HepG2 (cell line): Measurements from ENCODE around the gene SPTBN2. TPM values are rescaled to one million over a fixed set of nuclear protein-coding genes. Genes with fewer than 3 reads are reported as not detected.

Experiments
- ATAC-seq: fragments of 200-7000 bp; cut with Tn5 transposase; 3 replicates; pipeline ENCODE4 v1.9.1; 2020; ENCODE audit warnings: mild to moderate bottlenecking, moderate library complexity
- BruUV-seq: library from RNA; stranded (reverse); fragments of 400-500 nt; replicated peaks from 2 replicates; lab custom pipeline; 2021; lab: Mats Ljungman, UMichigan
- CTCF ChIA-PET: fragments of 300-600 bp; formaldehyde crosslinking; extraction: SDS; loops from one replicate; lab custom pipeline; 2021; ENCODE audit warnings: low total read pairs, inconsistent platforms, low intra/inter-chr PET ratio; lab: Yijun Ruan, JAX
- POLR2A ChIA-PET: fragments of 350-600 bp; sonication (Branson Sonifier 250); formaldehyde crosslinking; loops from one replicate; lab custom pipeline; 2020; ENCODE audit warnings: antibody characterized with exemption, inconsistent platforms; lab: Yijun Ruan, JAX
- DNase-seq: peaks from one replicate; pipeline ENCODE4 v3.0.0-alpha.2; 2015; ENCODE audit warnings: low spot score
- FAIRE-seq: peaks from 3 replicates; lab custom pipeline; 2011; peaks lifted over from hg19 to GRCh38; lab: Jason Lieb, UNC
- H2AFZ ChIP-seq: one replicate; pipeline ENCODE4 v1.6.1; 2011; ENCODE audit warnings: low read length, inconsistent platforms
- H3K27ac ChIP-seq: fragments of 300-600 bp; 3 replicates; pipeline ENCODE4 v1.8.0; 2011; ENCODE audit warnings: mixed run types, mild to moderate bottlenecking, mixed read lengths, low read length, inconsistent platforms; ENCODE audit not compliant: insufficient read depth; ENCODE audit errors: extremely low read length
- H3K27me3 ChIP-seq, 2 experiments: fragments of 200-600 bp in 1 of 2; 2 replicates in 1 of 2; 3 replicates in 1 of 2; pipeline versions ENCODE4 v1.6.0 to v1.8.0; 2011; ENCODE audit warnings: low read length in 2 of 2, mild to moderate bottlenecking in 2 of 2, moderate library complexity in 2 of 2, inconsistent platforms in 1 of 2; ENCODE audit not compliant: insufficient read depth in 2 of 2, control insufficient read depth in 1 of 2
- H3K36me3 ChIP-seq, 2 experiments: fragments of 200-600 bp in 1 of 2; replicated peaks in 1 of 2; 2 replicates in 1 of 2; 3 replicates in 1 of 2; pipeline versions ENCODE4 v1.5.1 to v1.8.0; 2011; ENCODE audit warnings: low read length in 2 of 2, inconsistent platforms in 1 of 2; ENCODE audit not compliant: insufficient read depth in 2 of 2, control insufficient read depth in 1 of 2
- H3K4me1 ChIP-seq: 2 replicates; pipeline ENCODE4 v1.5.1; 2012; ENCODE audit warnings: low read length, inconsistent platforms; ENCODE audit not compliant: insufficient read depth
- H3K4me2 ChIP-seq: 2 replicates; pipeline ENCODE4 v1.6.0; 2011; ENCODE audit warnings: low read depth, low read length, inconsistent platforms
- H3K4me3 ChIP-seq, 3 experiments: fragments of 200-600 bp in 1 of 3; sonication (generic), shearing (Covaris generic) in 1 of 3; replicated peaks in 1 of 3; 2 replicates each; pipeline ENCODE4 v1.5.1; 2011 to 2016; ENCODE audit warnings: low read length in 3 of 3, inconsistent platforms in 2 of 3, low read depth in 2 of 3, mild to moderate bottlenecking in 2 of 3, control low read depth in 1 of 3, mixed read lengths in 1 of 3; ENCODE audit not compliant: insufficient read depth in 1 of 3
- H3K79me2 ChIP-seq: one replicate; pipeline ENCODE4 v1.6.1; 2011; ENCODE audit warnings: low read length, inconsistent platforms; ENCODE audit not compliant: insufficient read depth
- H3K9ac ChIP-seq: 2 replicates; pipeline ENCODE4 v1.6.0; 2011; ENCODE audit warnings: mild to moderate bottlenecking, low read depth, low read length, inconsistent platforms; ENCODE audit not compliant: insufficient read depth
- H3K9me3 ChIP-seq: 2 replicates; pipeline ENCODE4 v1.5.1; 2012; ENCODE audit warnings: mild to moderate bottlenecking, low read length
- H4K20me1 ChIP-seq: 2 replicates; pipeline ENCODE4 v1.6.0; 2011; ENCODE audit warnings: inconsistent platforms, mild to moderate bottlenecking, low read length, moderate library complexity; ENCODE audit not compliant: insufficient read depth
- ATF7 ChIP-seq, 2 experiments: fragments of 450-650 bp in 1 of 2; sonication (generic) in 1 of 2; formaldehyde crosslinking in 1 of 2; IDR thresholded peaks; 2 replicates each; pipeline versions ENCODE4 v1.4.0 to v1.6.1; 2016 to 2020; ENCODE audit warnings: antibody characterized with exemption in 1 of 2, mild to moderate bottlenecking in 1 of 2, missing genetic modification reagents in 1 of 2
- BCL6 ChIP-seq: IDR thresholded peaks from 2 replicates; pipeline ENCODE4 v1.6.1; 2016; ENCODE audit warnings: missing genetic modification reagents, missing compliant biosample characterization
- BRF2 ChIP-seq: sonication (generic); formaldehyde crosslinking; IDR thresholded peaks from 2 replicates; pipeline ENCODE4 v1.8.1; 2022; ENCODE audit warnings: mild to moderate bottlenecking, missing genetic modification reagents
- CREB1 ChIP-seq, 2 experiments: fragments of 450-650 bp in 1 of 2; IDR thresholded peaks; 2 replicates each; pipeline ENCODE4 v1.6.1; 2016 to 2017; ENCODE audit warnings: control low read depth in 1 of 2, mild to moderate bottlenecking in 1 of 2, missing compliant biosample characterization in 1 of 2, missing genetic modification characterization in 1 of 2
- EEA1 ChIP-seq: sonication (generic); formaldehyde crosslinking; IDR thresholded peaks from 2 replicates; pipeline ENCODE4 v1.5.1; 2020; ENCODE audit warnings: mild to moderate bottlenecking, missing genetic modification reagents, borderline replicate concordance
- FLYWCH1 ChIP-seq: sonication (generic); formaldehyde crosslinking; IDR thresholded peaks from 2 replicates; pipeline ENCODE4 v1.8.1; 2023; ENCODE audit warnings: mild to moderate bottlenecking, missing genetic modification reagents
- HNF1A ChIP-seq, 2 experiments: sonication (generic) in 1 of 2; formaldehyde crosslinking in 1 of 2; IDR thresholded peaks; 2 replicates each; pipeline versions ENCODE4 v1.4.0 to v1.6.1; 2016 to 2020; ENCODE audit warnings: borderline replicate concordance in 1 of 2, low read depth in 1 of 2, mild to moderate bottlenecking in 1 of 2, missing genetic modification reagents in 1 of 2
- HNRNPUL1 ChIP-seq: fragments of 200-400 bp; formaldehyde crosslinking; IDR thresholded peaks from 2 replicates; pipeline ENCODE4 v1.6.1; 2017; ENCODE audit warnings: low read depth, mild to moderate bottlenecking, low read length, moderate library complexity
- KDM1A ChIP-seq: IDR thresholded peaks from 2 replicates; pipeline ENCODE4 v1.6.1; 2016; ENCODE audit warnings: missing compliant biosample characterization
- KLF13 ChIP-seq: sonication (generic); formaldehyde crosslinking; IDR thresholded peaks from 2 replicates; pipeline ENCODE4 v1.4.0; 2020; ENCODE audit warnings: mild to moderate bottlenecking, missing genetic modification reagents
- KMT2B ChIP-seq: IDR thresholded peaks from 2 replicates; pipeline ENCODE4 v1.6.1; 2016; ENCODE audit warnings: missing genetic modification reagents, missing compliant biosample characterization
- MBD4 ChIP-seq: IDR thresholded peaks from 2 replicates; pipeline ENCODE4 v1.6.1; 2012; ENCODE audit warnings: low read length, inconsistent platforms, borderline replicate concordance
- POLR2A ChIP-seq, 2 experiments: IDR thresholded peaks; 2 replicates each; pipeline ENCODE4 v1.6.1; 2011; ENCODE audit warnings: low read depth in 2 of 2, low read length in 2 of 2, mild to moderate bottlenecking in 1 of 2, moderate library complexity in 1 of 2; ENCODE audit not compliant: insufficient read depth in 1 of 2
- RFX5 ChIP-seq: IDR thresholded peaks from 2 replicates; pipeline ENCODE4 v1.6.1; 2011; ENCODE audit warnings: low read depth, low read length, improper control_type of control experiment
- SMC3 ChIP-seq: IDR thresholded peaks from 2 replicates; pipeline ENCODE4 v1.6.1; 2011; ENCODE audit warnings: low read length, improper control_type of control experiment
- ZBTB34 ChIP-seq: sonication (generic); formaldehyde crosslinking; IDR thresholded peaks from 2 replicates; pipeline ENCODE4 v1.8.0; 2022; ENCODE audit warnings: mild to moderate bottlenecking, missing genetic modification reagents
- ZNF205 ChIP-seq: IDR thresholded peaks from 2 replicates; pipeline ENCODE4 v1.6.1; 2018; ENCODE audit warnings: missing biosample characterization, missing genetic modification reagents
- WGBS: methylation state at CpG from one replicate; pipeline ENCODE4 v1.1.6; 2017; ENCODE audit warnings: low lambda C conversion rate; 5-methylcytosine and 5-hydroxymethylcytosine counted together
- in situ Hi-C: cut with HindIII; loops from 2 replicates; pipeline ENCODE4 v1.10.0; 2017; ENCODE audit warnings: low pct_unique_long_range_greater_than_20kb; ENCODE audit not compliant: extremely low pct_ligation_motif_present
- intact Hi-C: fragments of 100-400 bp; cut with micrococcal nuclease; formaldehyde crosslinking; loops from one replicate; pipeline ENCODE4 v1.10.0; 2022; ENCODE audit not compliant: unreplicated experiment
- polyA plus RNA-seq, 8 experiments: library from polyadenylated mRNA; depleted of rRNA in 3 of 8; stranded (reverse) in 7 of 8; unstranded in 1 of 8; fragments of >200 nt; fragmentation: Illumina TruSeq in 4 of 8; extraction: Trizol in 4 of 8; gene quantifications; 2 replicates each; pipeline versions ENCODE4 v1.2.1 to v1.2.3, GENCODE V29; 2011 to 2016; ENCODE audit warnings: low read depth in 4 of 8, missing spikeins in 1 of 8, mixed read lengths in 1 of 8; ENCODE audit not compliant: insufficient read depth in 1 of 8
- total RNA-seq, 5 experiments: library from RNA; depleted of rRNA; stranded (reverse); fragments of >200 nt; fragmentation: Illumina TruSeq; extraction: Trizol; gene quantifications; 2 replicates each; pipeline ENCODE4 v1.2.3, GENCODE V29; 2016; ENCODE audit warnings: low read depth in 1 of 5

The SPTBN2 gene
- total and polyA plus RNA-seq, 2 of the 13 experiments (the other 11 are each of a cell fraction or from before 2014, with no cell fraction given), result 0.65 to 4.0 TPM

- Histone ChIP-seq H3K36me3 (peaks cover 3 to 32% of the 10 kb centered on the region in 2 experiments; a peak in 4 of 5 replicates), H4K20me1 (peaks cover 13% of the 10 kb centered on the region), H3K27me3 (no peaks in the 10 kb centered on the region), H3K9me3 (no peaks in the 10 kb centered on the region), H3K9ac (no peak overlapping the region), H3K4me1 (peaks cover 12% of the 10 kb centered on the region; the same call in 1 of the 2 replicates), H3K27ac (no peak overlapping the region), H3K4me2 (no peak overlapping the region), H2AFZ (no peak overlapping the region), H3K4me3 (no peak overlapping the region), H3K79me2 (peaks cover 10% of the 10 kb centered on the region)
- ChIA-PET POLR2A (interaction anchor here (1.8 to 4.9 kb wide), 2 partner anchors 15 to 24 kb away, joined by 5 to 20 read pairs; partner anchors contain the start of genes RBM4 and RBM4B), CTCF (no interaction called here)
- FAIRE-seq (no peak), DNase-seq (no peak), ATAC-seq (no peak; the same call in 2 of the 3 replicates)
- WGBS, result 94% methylated on average over 6 of the region's 6 CpGs
- in situ Hi-C loops, result no loop called here
- BruUV-seq, result no TSS peak
- intact Hi-C loops, result no loop called here
- TF ChIP-seq MBD4, result no peak
- no peak for TF ChIP-seq POLR2A (IDR thresholded peaks at IDR 0.05; ENCODE audit: insufficient read depth in 1 of 2, low read depth in 2 of 2, low read length in 2 of 2)
- no peak for TF ChIP-seq EEA1 (CRISPR knock-in tag)
- TF ChIP-seq KMT2B (CRISPR knock-in tag), result no peak
- TF ChIP-seq SMC3, result no peak
- TF ChIP-seq CREB1 (IDR thresholded peaks at IDR 0.05), result no peak
- no peak for TF ChIP-seq CREB1 (CRISPR knock-in tag; IDR thresholded peaks at IDR 0.05)
- TF ChIP-seq ATF7 (IDR thresholded peaks at IDR 0.05), result no peak
- TF ChIP-seq ATF7 (CRISPR knock-in tag; IDR thresholded peaks at IDR 0.05), result no peak
- no peak for TF ChIP-seq KLF13 (CRISPR knock-in tag)
- TF ChIP-seq ZBTB34, result no peak
- TF ChIP-seq HNF1A (IDR thresholded peaks at IDR 0.05; ENCODE audit: low read depth), result no peak
- no peak for TF ChIP-seq HNF1A (CRISPR knock-in tag; IDR thresholded peaks at IDR 0.05; ENCODE audit: borderline replicate concordance)
- no peak for TF ChIP-seq RFX5
- no peak for TF ChIP-seq BRF2 (CRISPR knock-in tag)
- no peak for TF ChIP-seq KDM1A (CRISPR knock-in tag)
- no peak for TF ChIP-seq HNRNPUL1
- no peak for TF ChIP-seq FLYWCH1
- no peak for TF ChIP-seq ZNF205 (CRISPR knock-in tag)
- no peak for TF ChIP-seq BCL6 (CRISPR knock-in tag)
Measured at GRCh38 chr11:66653123-66653522, 75.9 kb downstream of the SPTBN2 start.
